ENCODE data around the gene PTPRG. TPM values are rescaled to one million over a fixed set of nuclear protein-coding genes. Genes with fewer than 3 reads are reported as not detected.

Gene PTPRG
- polyA plus RNA-seq, 3 donors, result not detected

DNA sequence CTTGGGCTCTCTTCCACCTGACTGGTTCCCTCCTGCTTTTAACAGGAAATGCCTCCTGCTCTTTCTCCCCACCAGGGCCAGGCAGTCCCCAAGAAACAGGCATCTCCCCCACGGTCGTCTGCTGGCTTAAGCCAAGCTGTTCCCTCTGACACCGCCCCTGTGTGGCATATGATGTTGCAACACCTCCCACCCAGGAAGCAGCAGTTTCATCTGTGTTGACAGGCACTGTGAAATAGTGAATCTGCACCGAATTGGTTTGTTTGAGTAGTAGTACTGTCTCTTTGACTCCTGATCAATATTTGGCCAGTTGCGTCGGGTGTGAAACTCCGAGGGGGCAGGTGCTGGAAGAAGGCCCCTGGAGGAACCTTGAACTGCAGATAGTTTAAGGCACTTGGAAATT lies 623.2 kb downstream of the PTPRG start:
- H3K4me1 Mint-ChIP-seq, result peaks cover 19% of the 10 kb centered on the region

DNA sequence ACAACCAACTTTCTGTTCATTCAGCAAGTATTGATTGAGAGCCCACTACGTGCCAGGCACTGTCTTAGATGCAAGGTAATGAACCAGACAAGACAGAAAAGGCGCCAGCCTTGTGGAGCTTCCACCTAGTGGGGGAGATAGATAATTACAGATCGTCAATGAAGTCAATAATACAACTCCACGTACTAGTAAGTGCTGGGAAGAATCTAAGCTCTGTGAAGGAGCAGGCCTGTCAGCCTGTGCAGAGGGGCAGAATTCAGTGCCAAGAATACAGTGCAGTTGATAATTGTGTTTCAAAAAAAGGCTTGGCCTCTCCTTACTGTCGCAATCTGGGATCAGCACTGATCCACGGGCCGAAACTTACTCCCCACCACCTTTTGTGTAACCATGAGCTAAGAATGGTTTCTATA lies 625.7 kb downstream of the PTPRG start:
- no peak overlapping the region for H3K9ac ChIP-seq (ENCODE audit: insufficient read depth, low read length, poor library complexity, severe bottlenecking)
- no peak overlapping the region for H3K27ac Mint-ChIP-seq

More for the DNA sequence above, 623.2 kb downstream of the PTPRG start:
- WGBS (ENCODE audit: insufficient coverage), result 0% methylated on average over 1 of the region's 7 CpGs
- Histone ChIP-seq H3K9me3 (replicated peaks in 1 of 2; ENCODE audit: control insufficient read depth in 1 of 2, insufficient read depth in 1 of 2, low read length in 2 of 2) (no peaks in the 10 kb centered on the region), H3K79me2 (ENCODE audit: insufficient read depth, low read length) (no peaks in the 10 kb centered on the region), H3K27me3 (ENCODE audit: control insufficient read depth in 2 of 2, insufficient read depth in 2 of 2, low read length in 2 of 2) (no peaks in the 10 kb centered on the region), H4K20me1 (ENCODE audit: insufficient read depth, low read length) (no peaks in the 10 kb centered on the region), H3K27ac (ENCODE audit: low read depth in 1 of 2, low read length in 2 of 2) (no peak overlapping the region), H2AFZ (ENCODE audit: insufficient read depth, low read depth, low read length, poor library complexity, severe bottlenecking) (peak overlapping the region; percentile 48), H3K9ac (ENCODE audit: insufficient read depth, low read length, poor library complexity, severe bottlenecking) (no peak overlapping the region), H3K4me2 (replicated peaks; ENCODE audit: extremely low read depth, low read length, poor library complexity, severe bottlenecking) (no peak overlapping the region), H3K36me3 (replicated peaks in 1 of 2; ENCODE audit: control insufficient read depth in 1 of 2, insufficient read depth in 2 of 2, low read length in 2 of 2) (no peaks in the 10 kb centered on the region), H3K4me3 (replicated peaks in 1 of 3; ENCODE audit: low read depth in 2 of 3, low read length in 3 of 3) (no peak overlapping the region), H3K4me1 (ENCODE audit: control insufficient read depth in 1 of 2, insufficient read depth in 2 of 2, low read length in 2 of 2) (peaks cover 7 to 13% of the 10 kb centered on the region in 2 donors)
- Mint-ChIP-seq H3K27ac (no peak overlapping the region), H3K27me3 (ENCODE audit: low read depth in 3 of 3) (peaks cover 0 to 10% (median 2%) of the 10 kb centered on the region in 3 donors), H3K36me3 (no peaks in the 10 kb centered on the region), H3K9me3 (peaks cover 0 to 1% (median 0%) of the 10 kb centered on the region in 7 donors), H3K4me3 (no peak overlapping the region)
- no peak for DNase-seq
- intact Hi-C loops (cut with micrococcal nuclease), result no loop called here
- TF ChIP-seq, protein P1, sequence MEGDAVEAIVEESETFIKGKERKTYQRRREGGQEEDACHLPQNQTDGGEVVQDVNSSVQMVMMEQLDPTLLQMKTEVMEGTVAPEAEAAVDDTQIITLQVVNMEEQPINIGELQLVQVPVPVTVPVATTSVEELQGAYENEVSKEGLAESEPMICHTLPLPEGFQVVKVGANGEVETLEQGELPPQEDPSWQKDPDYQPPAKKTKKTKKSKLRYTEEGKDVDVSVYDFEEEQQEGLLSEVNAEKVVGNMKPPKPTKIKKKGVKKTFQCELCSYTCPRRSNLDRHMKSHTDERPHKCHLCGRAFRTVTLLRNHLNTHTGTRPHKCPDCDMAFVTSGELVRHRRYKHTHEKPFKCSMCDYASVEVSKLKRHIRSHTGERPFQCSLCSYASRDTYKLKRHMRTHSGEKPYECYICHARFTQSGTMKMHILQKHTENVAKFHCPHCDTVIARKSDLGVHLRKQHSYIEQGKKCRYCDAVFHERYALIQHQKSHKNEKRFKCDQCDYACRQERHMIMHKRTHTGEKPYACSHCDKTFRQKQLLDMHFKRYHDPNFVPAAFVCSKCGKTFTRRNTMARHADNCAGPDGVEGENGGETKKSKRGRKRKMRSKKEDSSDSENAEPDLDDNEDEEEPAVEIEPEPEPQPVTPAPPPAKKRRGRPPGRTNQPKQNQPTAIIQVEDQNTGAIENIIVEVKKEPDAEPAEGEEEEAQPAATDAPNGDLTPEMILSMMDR (IDR thresholded peaks at IDR 0.05), result no peak

More for the DNA sequence above, 625.7 kb downstream of the PTPRG start:
- Histone ChIP-seq H3K27ac (ENCODE audit: low read depth in 1 of 2, low read length in 2 of 2) (no peak overlapping the region), H3K79me2 (ENCODE audit: insufficient read depth, low read length) (no peaks in the 10 kb centered on the region), H3K27me3 (ENCODE audit: control insufficient read depth in 2 of 2, insufficient read depth in 2 of 2, low read length in 2 of 2) (no peaks in the 10 kb centered on the region), H3K4me1 (ENCODE audit: control insufficient read depth in 1 of 2, insufficient read depth in 2 of 2, low read length in 2 of 2) (peaks cover 7 to 13% of the 10 kb centered on the region in 2 donors), H2AFZ (ENCODE audit: insufficient read depth, low read depth, low read length, poor library complexity, severe bottlenecking) (no peak overlapping the region), H3K36me3 (replicated peaks in 1 of 2; ENCODE audit: control insufficient read depth in 1 of 2, insufficient read depth in 2 of 2, low read length in 2 of 2) (no peaks in the 10 kb centered on the region), H3K4me2 (replicated peaks; ENCODE audit: extremely low read depth, low read length, poor library complexity, severe bottlenecking) (no peak overlapping the region), H3K9me3 (replicated peaks in 1 of 2; ENCODE audit: control insufficient read depth in 1 of 2, insufficient read depth in 1 of 2, low read length in 2 of 2) (no peaks in the 10 kb centered on the region), H4K20me1 (ENCODE audit: insufficient read depth, low read length) (no peaks in the 10 kb centered on the region), H3K4me3 (replicated peaks in 1 of 3; ENCODE audit: low read depth in 2 of 3, low read length in 3 of 3) (no peak overlapping the region)
- intact Hi-C loops (cut with micrococcal nuclease), result no loop called here
- peaks cover 1 to 12% (median 2%) of the 10 kb centered on the region in 3 donors for H3K27me3 Mint-ChIP-seq (ENCODE audit: low read depth in 3 of 3)
- no peak overlapping the region for H3K4me3 Mint-ChIP-seq
- no peaks in the 10 kb centered on the region for H3K36me3 Mint-ChIP-seq
- TF ChIP-seq, protein P1 (IDR thresholded peaks at IDR 0.05), result no peak
- DNase-seq, result no peak
- H3K4me1 Mint-ChIP-seq, result peaks cover 19% of the 10 kb centered on the region
- peaks cover 0 to 1% (median 0%) of the 10 kb centered on the region in 7 donors for H3K9me3 Mint-ChIP-seq
- WGBS (ENCODE audit: insufficient coverage), result 93% methylated on average over 3 of the region's 7 CpGs
